CD4-positive, alpha-beta T cell treated with Interleukin-15 for 1 hour (primary cell): ENCODE data around the gene SPEN.
A peak's percentile ranks its signal among the peaks of the same experiment; 100 is the strongest.
"Not testable (repeated sequence)": the region's sequence is repeated elsewhere in the genome, so short reads cannot be mapped to it uniquely, and the experiment has no call there.

ENCODE experiments used
- DNase-seq: peaks from one replicate; pipeline ENCODE4 v3.0.0-alpha.2; 2020

SPEN gene

DNA sequence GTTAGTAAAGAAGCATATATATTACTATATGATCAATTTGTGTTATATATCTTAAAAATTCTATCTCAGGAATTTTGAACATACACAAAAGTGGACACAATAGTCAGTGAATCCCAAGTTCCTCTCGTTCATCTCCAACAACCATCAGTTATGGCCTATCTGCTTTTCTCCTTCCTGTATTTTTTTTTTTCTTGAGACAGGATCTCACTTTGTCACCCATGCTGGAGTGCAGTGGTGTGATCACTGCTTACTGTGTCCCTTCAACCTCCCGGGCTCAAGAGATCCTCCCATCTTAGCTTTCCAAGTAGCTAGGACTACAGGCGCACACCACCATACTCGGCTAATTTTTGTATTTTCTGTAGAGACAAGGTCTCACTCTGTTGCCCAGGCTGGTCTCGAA, 9.4 kb downstream of the SPEN start:
- no peak for DNase-seq

- no peak for DNase-seq
These were observed 10.7 kb downstream of the SPEN start for GRCh38 chr1:15858069-15858670.

GRCh38 chr1:15858672-15859372, 11.3 kb downstream of the SPEN start:
- no peak for DNase-seq

- DNase-seq = no peak
These were observed 15.8 kb downstream of the SPEN start for GRCh38 chr1:15863156-15863901.

DNA sequence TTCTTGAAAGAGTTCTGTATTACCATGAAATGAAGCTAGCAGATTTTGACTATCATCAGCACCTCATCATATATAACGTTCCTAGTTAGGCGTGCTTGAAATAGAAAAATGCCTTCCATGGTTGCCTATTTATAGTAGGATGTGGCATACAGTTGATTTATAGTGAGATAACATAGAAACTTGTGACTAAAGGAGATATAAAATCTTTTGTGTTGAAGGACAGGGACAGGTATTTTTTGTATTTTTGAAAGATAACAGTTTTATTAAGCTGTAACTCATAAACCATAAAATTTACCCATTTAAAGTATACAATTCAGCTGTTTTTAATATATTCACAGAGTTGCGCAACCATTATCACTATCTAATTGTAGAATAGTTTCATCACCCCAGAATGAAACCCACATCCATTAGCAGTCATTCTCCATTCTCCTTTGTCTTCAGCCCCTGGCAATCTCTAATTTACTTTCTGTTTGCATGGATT, 19.3 kb downstream of the SPEN start:
- no peak for DNase-seq

- no peak for DNase-seq
These were observed 19.8 kb downstream of the SPEN start for GRCh38 chr1:15867288-15867687.

DNA sequence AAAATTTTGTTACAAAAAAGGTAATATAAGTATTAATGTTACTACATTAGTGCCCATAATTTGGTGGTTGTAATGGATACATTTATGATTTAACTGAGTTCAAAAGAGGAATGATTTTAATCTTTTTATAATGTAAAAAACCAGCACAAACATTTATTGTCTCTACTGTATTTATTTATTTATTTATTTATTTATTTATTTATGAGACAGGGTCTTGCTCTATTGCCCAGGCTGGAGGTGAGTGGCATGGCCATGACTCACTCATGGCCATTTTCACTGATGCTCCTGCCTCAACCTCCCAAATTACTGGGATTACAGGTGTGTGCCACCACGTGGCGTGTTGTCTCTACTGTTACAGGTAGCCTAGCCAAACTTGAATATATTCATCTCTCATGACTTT, 21.9 kb downstream of the SPEN start:
- DNase-seq = no peak

DNA sequence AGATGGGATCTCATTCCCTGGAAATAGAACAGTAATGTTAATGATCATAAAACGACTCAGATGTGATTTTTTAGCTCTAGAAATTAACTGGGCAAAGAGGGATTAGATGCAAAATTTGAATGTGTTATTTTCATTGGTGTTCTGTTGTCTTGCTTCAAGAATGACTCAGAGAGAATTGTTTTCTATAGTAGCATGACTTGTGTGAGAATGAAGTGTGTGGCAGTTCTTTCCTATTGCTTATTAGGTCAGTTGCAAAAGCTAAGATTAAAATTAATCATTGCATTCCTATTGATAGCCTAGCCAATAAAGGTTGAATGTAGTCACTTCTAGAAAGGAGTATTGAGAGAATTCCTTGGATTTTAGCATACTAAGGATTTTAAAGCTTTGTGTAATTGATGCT, 22.9 kb downstream of the SPEN start:
- DNase-seq = no peak

GRCh38 chr1:15874471-15874870, 27.0 kb downstream of the SPEN start:
- DNase-seq = no peak

DNA sequence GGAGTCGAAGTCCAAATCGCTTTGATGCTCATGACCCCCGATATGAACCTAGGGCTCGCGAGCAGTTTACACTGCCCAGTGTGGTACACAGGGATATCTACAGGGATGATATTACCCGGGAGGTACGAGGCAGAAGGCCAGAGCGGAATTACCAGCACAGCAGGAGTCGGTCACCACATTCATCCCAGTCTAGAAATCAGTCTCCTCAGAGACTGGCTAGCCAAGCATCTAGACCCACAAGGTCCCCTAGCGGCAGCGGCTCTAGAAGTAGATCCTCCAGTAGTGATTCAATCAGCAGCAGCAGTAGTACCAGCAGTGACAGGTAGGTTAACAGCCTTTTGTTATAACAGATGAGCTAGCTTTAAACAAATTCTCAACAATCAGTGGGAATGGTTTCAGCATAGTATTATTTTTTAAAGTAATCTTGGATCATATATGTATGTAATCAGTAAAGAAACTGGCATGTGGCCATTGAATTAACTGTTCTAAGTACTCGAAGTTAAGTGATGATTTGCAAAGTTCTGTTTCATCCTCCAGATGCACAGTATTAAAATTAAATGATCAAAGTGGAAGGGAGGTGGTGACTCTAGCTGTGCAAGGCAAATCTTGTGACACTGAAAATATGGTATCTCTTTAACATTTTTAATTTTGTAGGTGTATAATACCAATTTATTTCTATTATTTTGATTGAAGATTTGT, 29.0 kb downstream of the SPEN start:
- DNase-seq = no peak

- no peak for DNase-seq
These were observed 34.5 kb downstream of the SPEN start for GRCh38 chr1:15881961-15882360.

- DNase-seq = no peak
These were observed 35.2 kb downstream of the SPEN start for GRCh38 chr1:15882665-15883064.

- no peak for DNase-seq
These were observed 35.8 kb downstream of the SPEN start for GRCh38 chr1:15883326-15883725.

DNA sequence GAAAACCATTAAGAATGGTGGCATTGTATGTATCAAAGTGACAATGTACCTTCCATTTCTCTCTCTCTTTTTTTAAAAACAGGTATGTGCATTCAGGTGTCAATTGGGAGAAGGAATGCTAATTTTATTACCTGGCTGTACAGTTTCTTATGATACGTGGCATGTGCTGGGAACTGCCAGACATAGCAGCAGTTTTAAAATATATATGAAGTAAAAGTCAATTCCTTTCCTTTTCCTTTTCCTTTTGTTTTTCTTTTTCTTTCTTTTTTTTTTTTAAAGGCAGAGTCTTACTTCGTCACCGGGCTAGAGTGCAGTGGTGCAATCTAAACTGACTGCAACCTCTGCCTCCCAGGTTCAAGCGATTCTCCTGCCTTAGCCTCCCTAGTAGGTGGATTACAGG, 37.0 kb downstream of the SPEN start:
- no peak for DNase-seq

- no peak for DNase-seq
These were observed 37.8 kb downstream of the SPEN start for GRCh38 chr1:15885269-15885668.

GRCh38 chr1:15885701-15886610, 38.4 kb downstream of the SPEN start:
- peak; percentile 81 for DNase-seq

DNA sequence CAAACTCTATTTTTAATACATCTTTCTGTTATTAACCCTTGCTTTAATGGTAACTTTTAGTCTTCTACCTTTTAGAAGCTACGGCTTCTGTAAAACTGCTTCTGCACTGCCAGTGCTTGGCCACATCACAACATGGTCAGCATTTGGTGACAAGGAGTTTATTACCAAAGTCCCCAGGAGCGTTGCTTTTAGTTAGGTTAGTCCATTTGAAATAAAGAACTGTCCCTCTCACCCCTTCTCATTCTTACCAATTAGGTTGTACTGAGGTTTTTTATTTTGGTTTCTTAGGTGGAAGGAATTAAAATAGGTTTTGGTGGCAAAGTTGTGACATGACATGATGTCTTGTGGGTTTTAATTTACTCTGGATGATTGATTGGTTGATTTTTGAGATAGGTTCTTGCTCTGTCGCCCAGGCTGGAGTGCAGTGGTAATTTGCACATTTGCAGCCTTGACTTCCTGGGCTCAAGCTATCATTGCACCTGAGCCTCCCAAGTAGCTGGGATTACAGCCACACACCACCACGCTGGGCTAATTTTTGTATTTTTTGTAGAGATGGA, 39.2 kb downstream of the SPEN start:
- no peak for DNase-seq

GRCh38 chr1:15892857-15893599, 45.5 kb downstream of the SPEN start:
- not testable (repeated sequence) for DNase-seq

GRCh38 chr1:15895233-15895632, 47.7 kb downstream of the SPEN start:
- no peak for DNase-seq

DNA sequence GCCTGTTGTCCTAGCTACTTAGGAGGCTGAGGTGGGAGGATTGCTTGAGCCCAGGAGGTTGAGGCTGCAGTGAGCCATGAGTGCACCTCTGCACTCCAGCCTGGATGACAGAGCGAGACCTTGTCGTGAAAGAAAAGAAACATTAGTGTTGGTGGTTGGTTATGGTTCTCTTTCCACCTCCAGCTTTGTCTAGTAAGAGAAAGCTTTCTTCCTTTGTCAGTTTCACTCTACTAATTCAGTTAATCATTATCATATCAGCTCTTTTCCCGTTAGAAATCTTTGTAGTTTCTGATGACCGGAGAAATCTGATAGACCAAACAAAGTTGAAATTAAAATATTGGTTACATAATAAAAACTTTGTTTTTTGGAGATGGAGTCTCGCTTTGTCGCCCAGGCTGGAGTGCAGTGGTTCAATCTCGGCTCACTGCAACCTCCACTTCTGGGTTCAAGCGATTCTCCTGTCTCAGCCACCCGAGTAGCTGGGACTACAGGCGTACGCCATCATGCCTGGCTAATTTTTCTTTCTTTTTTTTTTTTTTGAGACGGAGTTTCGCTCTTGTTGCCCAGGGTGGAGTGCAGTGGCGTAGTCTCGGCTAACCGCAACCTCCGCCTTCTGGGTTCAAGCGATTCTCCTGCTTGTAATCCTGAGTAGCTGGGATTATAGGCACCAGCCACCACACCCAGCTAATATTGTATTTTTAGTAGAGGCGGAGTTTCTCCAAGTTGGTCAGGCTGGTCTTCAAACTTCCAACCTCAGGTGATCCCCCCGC, 49.5 kb downstream of the SPEN start:
- not testable (repeated sequence) for DNase-seq
